Panc1 (cell line): ENCODE measurements around the gene SOAT1. TPM values are rescaled to one million over a fixed set of nuclear protein-coding genes. Genes with fewer than 3 reads are reported as not detected.

ENCODE experiments used
- ATAC-seq: fragments of 200-7000 bp; cut with Tn5 transposase; 2 replicates; pipeline ENCODE4 v1.9.1; 2020; ENCODE audit warnings: mild to moderate bottlenecking, moderate library complexity
- BruUV-seq: library from RNA; stranded (reverse); fragments of 400-500 nt; replicated peaks from 2 replicates; lab custom pipeline; 2021; lab: Mats Ljungman, UMichigan
- CTCF ChIA-PET: fragments of 300-600 bp; sonication (Branson Sonifier 250); formaldehyde crosslinking; loops from one replicate; lab custom pipeline; 2022; ENCODE audit warnings: antibody characterized with exemption; lab: Charles Lee
- POLR2A ChIA-PET: fragments of 300-600 bp; sonication (Branson Sonifier 250); formaldehyde crosslinking; loops from one replicate; lab custom pipeline; 2022; ENCODE audit warnings: antibody characterized with exemption; lab: Charles Lee
- DNase-seq: peaks from one replicate; pipeline ENCODE4 v3.0.0-alpha.2; 2010; ENCODE audit warnings: low read depth, low spot score
- H3K27ac ChIP-seq: 2 replicates; pipeline ENCODE4 v1.5.1; 2011; ENCODE audit warnings: mild to moderate bottlenecking, low read length, inconsistent platforms
- H3K27me3 ChIP-seq: fragments of 200-500 bp; sonication (Bioruptor generic); 2 replicates; pipeline ENCODE4 v1.6.0; 2014; ENCODE audit warnings: low read length, inconsistent platforms; ENCODE audit not compliant: control insufficient read depth, insufficient read depth
- H3K36me3 ChIP-seq: fragments of 200-500 bp; sonication (Bioruptor generic); 2 replicates; pipeline ENCODE4 v1.5.1; 2014; ENCODE audit warnings: inconsistent platforms, mild to moderate bottlenecking, low read length, moderate library complexity; ENCODE audit not compliant: control insufficient read depth, insufficient read depth
- H3K4me1 ChIP-seq: 2 replicates; pipeline ENCODE4 v1.5.1; 2011; ENCODE audit warnings: inconsistent platforms, mild to moderate bottlenecking, low read length, moderate library complexity; ENCODE audit not compliant: control insufficient read depth, insufficient read depth
- H3K4me3 ChIP-seq, 2 experiments: 2 replicates each; pipeline ENCODE4 v1.5.1; 2011 to 2012; ENCODE audit warnings: low read depth in 2 of 2, low read length in 2 of 2, mild to moderate bottlenecking in 2 of 2, inconsistent platforms in 1 of 2, moderate library complexity in 1 of 2
- H3K9me3 ChIP-seq: fragments of 200-500 bp; sonication (Bioruptor generic); 2 replicates; pipeline ENCODE4 v1.5.1; 2014; ENCODE audit warnings: low read depth, mild to moderate bottlenecking, inconsistent platforms, low read length, moderate library complexity; ENCODE audit not compliant: control insufficient read depth, insufficient read depth
- POLR2AphosphoS5 ChIP-seq: IDR thresholded peaks from 2 replicates; pipeline ENCODE4 v1.6.1; 2012; ENCODE audit warnings: mild to moderate bottlenecking, low read depth, low read length, moderate library complexity
- SIN3A ChIP-seq: IDR thresholded peaks from 2 replicates; pipeline ENCODE4 v1.6.1; 2012; ENCODE audit warnings: low read depth, mild to moderate bottlenecking, low read length, moderate library complexity, borderline replicate concordance; ENCODE audit not compliant: insufficient read depth
- TCF7L2 ChIP-seq: IDR thresholded peaks from 2 replicates; pipeline ENCODE4 v1.6.1; 2011; ENCODE audit warnings: mild to moderate bottlenecking, low read depth, low read length, inconsistent platforms
- in situ Hi-C: cut with HindIII; loops from 2 replicates; pipeline ENCODE4 v1.10.0; 2016; ENCODE audit warnings: low sequenced_read_pairs, low pct_unique_long_range_greater_than_20kb
- intact Hi-C: fragments of 100-400 bp; cut with micrococcal nuclease; formaldehyde crosslinking; loops from one replicate; pipeline ENCODE4 v1.10.0; 2022; ENCODE audit not compliant: unreplicated experiment
- total RNA-seq: library from RNA; stranded (reverse); gene quantifications from one replicate; pipeline ENCODE4 v1.2.1, GENCODE V29; 2021; ENCODE audit not compliant: unreplicated experiment
- TF ChIP-seq, protein P1 (sequence below): fragments of 450-650 bp; IDR thresholded peaks from 2 replicates; pipeline ENCODE4 v1.5.1; 2017; ENCODE audit warnings: mild to moderate bottlenecking
- TF ChIP-seq, protein P2 (sequence below), 2 experiments: IDR thresholded peaks; 2 replicates each; pipeline ENCODE4 v1.6.1; 2011 to 2012; ENCODE audit warnings: low read depth in 2 of 2, control low read depth in 1 of 2, low read length in 1 of 2, mild to moderate bottlenecking in 1 of 2, moderate library complexity in 1 of 2; ENCODE audit not compliant: insufficient read depth in 1 of 2

The SOAT1 gene
- total RNA-seq, 1 experiment from 2014 or later = 57.2 TPM

DNA sequence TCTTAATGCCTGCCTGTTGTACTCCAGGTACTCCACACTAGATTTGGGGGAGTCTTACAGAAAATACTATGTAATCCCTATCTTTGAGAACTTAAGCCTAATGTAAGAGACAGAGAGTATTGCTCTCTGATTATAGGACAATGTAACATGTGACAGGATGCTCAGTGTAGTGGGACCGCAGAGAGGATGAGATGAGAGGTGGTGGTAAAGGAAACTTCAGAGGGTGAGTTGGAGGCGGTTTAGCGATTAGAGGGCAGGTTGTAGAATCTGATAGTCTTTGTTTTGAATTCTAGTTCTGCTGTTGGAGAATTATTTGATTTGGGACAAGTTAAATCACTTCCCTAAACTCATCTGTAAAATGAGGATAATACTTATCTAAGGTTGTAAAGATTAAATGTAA is 5.4 kb downstream of the SOAT1 start:
- in situ Hi-C loops = no loop called here
- intact Hi-C loops = no loop called here
- no peak overlapping the region for H3K27ac ChIP-seq
- BruUV-seq = no TSS peak
- no peaks in the 10 kb centered on the region for H3K9me3 ChIP-seq
- TF ChIP-seq POLR2AphosphoS5 (no peak), SIN3A (no peak), TCF7L2 (no peak)
- TF ChIP-seq, protein P1, sequence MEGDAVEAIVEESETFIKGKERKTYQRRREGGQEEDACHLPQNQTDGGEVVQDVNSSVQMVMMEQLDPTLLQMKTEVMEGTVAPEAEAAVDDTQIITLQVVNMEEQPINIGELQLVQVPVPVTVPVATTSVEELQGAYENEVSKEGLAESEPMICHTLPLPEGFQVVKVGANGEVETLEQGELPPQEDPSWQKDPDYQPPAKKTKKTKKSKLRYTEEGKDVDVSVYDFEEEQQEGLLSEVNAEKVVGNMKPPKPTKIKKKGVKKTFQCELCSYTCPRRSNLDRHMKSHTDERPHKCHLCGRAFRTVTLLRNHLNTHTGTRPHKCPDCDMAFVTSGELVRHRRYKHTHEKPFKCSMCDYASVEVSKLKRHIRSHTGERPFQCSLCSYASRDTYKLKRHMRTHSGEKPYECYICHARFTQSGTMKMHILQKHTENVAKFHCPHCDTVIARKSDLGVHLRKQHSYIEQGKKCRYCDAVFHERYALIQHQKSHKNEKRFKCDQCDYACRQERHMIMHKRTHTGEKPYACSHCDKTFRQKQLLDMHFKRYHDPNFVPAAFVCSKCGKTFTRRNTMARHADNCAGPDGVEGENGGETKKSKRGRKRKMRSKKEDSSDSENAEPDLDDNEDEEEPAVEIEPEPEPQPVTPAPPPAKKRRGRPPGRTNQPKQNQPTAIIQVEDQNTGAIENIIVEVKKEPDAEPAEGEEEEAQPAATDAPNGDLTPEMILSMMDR = no peak
- TF ChIP-seq, protein P2, sequence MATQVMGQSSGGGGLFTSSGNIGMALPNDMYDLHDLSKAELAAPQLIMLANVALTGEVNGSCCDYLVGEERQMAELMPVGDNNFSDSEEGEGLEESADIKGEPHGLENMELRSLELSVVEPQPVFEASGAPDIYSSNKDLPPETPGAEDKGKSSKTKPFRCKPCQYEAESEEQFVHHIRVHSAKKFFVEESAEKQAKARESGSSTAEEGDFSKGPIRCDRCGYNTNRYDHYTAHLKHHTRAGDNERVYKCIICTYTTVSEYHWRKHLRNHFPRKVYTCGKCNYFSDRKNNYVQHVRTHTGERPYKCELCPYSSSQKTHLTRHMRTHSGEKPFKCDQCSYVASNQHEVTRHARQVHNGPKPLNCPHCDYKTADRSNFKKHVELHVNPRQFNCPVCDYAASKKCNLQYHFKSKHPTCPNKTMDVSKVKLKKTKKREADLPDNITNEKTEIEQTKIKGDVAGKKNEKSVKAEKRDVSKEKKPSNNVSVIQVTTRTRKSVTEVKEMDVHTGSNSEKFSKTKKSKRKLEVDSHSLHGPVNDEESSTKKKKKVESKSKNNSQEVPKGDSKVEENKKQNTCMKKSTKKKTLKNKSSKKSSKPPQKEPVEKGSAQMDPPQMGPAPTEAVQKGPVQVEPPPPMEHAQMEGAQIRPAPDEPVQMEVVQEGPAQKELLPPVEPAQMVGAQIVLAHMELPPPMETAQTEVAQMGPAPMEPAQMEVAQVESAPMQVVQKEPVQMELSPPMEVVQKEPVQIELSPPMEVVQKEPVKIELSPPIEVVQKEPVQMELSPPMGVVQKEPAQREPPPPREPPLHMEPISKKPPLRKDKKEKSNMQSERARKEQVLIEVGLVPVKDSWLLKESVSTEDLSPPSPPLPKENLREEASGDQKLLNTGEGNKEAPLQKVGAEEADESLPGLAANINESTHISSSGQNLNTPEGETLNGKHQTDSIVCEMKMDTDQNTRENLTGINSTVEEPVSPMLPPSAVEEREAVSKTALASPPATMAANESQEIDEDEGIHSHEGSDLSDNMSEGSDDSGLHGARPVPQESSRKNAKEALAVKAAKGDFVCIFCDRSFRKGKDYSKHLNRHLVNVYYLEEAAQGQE (IDR thresholded peaks at IDR 0.05; ENCODE audit: insufficient read depth in 1 of 2, low read depth in 2 of 2, low read length in 1 of 2) = no peak
- no peak overlapping the region for H3K4me3 ChIP-seq
- no peaks in the 10 kb centered on the region for H3K36me3 ChIP-seq
- no peaks in the 10 kb centered on the region for H3K27me3 ChIP-seq
- ChIA-PET CTCF (no interaction called here), POLR2A (no interaction called here)
- DNase-seq (no peak), ATAC-seq (no peak)
- peaks cover 12% of the 10 kb centered on the region for H3K4me1 ChIP-seq

DNA sequence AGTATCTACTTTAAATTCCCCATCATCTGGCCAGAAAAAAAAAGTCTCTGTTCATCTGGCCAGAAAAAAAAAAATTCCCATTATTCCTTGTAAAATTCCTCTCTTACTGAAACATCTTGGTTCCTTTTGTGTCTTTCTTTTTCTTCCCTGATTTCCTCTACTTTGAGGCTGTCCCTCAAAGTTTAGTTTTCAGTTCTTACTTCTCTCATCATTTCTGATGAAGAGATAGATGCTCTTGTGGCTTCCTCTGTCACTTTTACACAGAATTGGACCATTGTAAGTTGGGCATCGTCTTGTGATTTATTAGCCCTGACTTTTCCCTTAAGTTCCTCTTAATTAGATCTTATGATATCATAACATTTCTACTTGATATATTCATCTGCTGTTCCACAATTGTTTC is 6.5 kb downstream of the SOAT1 start:
- intact Hi-C loops (no loop called here), in situ Hi-C loops (no loop called here)
- H3K4me1 ChIP-seq = peaks cover 9% of the 10 kb centered on the region
- H3K9me3 ChIP-seq = no peaks in the 10 kb centered on the region
- no TSS peak for BruUV-seq
- no peak overlapping the region for H3K4me3 ChIP-seq
- ATAC-seq = no peak
- DNase-seq = no peak
- no peaks in the 10 kb centered on the region for H3K27me3 ChIP-seq
- H3K36me3 ChIP-seq = no peaks in the 10 kb centered on the region
- TF ChIP-seq, protein P2 (IDR thresholded peaks at IDR 0.05; ENCODE audit: insufficient read depth in 1 of 2, low read depth in 2 of 2, low read length in 1 of 2) = no peak
- no peak for TF ChIP-seq TCF7L2
- TF ChIP-seq POLR2AphosphoS5 = no peak
- TF ChIP-seq, protein P1 = no peak
- TF ChIP-seq SIN3A = no peak
- ChIA-PET POLR2A (interaction anchor here (0.6 kb wide), 1 partner anchor 7 kb away, joined by 8 read pairs; no protein-coding TSS in a partner anchor), CTCF (no interaction called here)
- H3K27ac ChIP-seq = no peak overlapping the region
